IPS-18c (cell line): ENCODE results near the gene FOXL3.
"Not testable (repeated sequence)": the region's sequence is repeated elsewhere in the genome, so short reads cannot be mapped to it uniquely, and the experiment has no call there.

Experiments
- H3K4me3 ChIP-seq: 2 replicates; pipeline ENCODE4 v1.7.0; 2013; ENCODE audit warnings: low read depth, mild to moderate bottlenecking, low read length, moderate library complexity; ENCODE audit not compliant: insufficient read depth
- H3K9me3 ChIP-seq: one replicate; pipeline ENCODE4 v1.6.1; 2013; ENCODE audit warnings: mild to moderate bottlenecking, low read length, moderate library complexity; ENCODE audit not compliant: control insufficient read depth, insufficient read depth

The FOXL3 gene

DNA sequence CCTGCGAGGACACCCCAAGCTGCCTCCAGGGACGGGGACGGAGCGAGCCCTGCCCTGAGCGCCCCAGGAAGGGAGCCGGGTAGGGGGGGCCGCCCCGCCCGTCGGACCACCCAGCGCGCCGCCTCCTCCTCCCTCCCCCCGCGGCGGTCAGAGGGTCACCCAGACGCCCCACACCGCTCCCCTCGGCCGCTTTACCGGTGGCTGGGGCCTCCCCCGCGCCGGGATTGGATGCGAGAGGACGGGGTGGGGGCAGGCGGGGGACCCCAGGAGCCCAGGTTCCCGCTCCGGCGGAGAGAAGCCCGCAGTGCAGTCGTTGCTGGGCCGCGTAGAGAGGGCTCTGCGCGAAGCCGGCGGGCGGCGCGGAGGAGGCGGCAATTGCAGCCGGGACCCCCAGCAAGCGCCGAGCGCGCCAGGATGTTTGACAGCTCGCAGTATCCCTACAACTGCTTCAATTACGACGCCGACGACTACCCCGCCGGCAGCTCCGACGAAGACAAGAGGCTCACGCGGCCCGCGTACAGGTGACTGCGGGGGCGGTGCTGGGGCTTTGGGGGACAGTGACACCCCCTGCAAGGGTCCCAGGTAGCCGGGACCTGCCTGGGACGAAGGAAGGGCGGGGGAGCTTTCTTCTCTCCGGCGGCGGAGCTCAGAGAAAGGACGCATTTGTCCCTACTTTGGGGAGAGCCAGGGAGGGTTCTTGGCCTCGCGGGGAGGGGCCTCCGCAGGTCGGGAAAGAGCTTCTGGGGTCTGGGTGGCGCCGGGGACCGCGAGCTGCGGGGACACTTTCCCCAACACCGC is at the start of gene FOXL3:
Gene FOXL3, plus strand, starts transcription at position 415 of the 798 bp plus-strand sequence. Its CDS starts 0 bp downstream, at position 415.
- H3K9me3 ChIP-seq, result peaks cover 7% of the 10 kb centered on the region
- peak within 1 kb of the TSS; percentile 40; the same call in 1 of the 2 replicates for H3K4me3 ChIP-seq

DNA sequence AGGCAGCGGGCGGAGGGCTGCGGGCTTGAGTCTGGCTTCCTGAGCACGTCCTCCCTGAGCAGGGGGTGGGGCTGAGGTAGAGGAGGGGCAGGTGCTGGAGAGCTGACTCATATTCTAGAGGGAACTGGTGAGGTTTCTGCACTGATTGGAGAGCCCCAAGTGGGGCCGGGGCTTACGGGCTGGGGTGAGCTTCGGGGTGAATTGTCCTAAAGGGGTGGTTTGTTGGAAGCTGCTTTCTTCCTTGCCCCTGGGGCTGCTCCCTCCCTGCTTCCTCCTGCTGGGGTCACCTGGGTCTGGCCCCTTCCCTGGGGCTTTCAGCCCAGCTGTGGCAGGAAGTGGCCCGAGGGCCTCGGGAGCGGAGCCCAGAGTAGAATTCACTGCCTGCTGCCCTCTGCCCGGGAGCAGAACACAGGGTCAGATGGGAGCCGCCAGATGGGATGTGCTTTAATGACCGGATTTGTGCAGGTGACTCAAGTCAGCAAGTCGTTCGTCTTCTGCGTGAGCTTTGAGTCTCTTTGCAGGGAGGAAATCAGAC is 49.0 kb upstream of the FOXL3 start:
- H3K4me3 ChIP-seq, result no peak overlapping the region
- H3K9me3 ChIP-seq, result peaks cover 2% of the 10 kb centered on the region

DNA sequence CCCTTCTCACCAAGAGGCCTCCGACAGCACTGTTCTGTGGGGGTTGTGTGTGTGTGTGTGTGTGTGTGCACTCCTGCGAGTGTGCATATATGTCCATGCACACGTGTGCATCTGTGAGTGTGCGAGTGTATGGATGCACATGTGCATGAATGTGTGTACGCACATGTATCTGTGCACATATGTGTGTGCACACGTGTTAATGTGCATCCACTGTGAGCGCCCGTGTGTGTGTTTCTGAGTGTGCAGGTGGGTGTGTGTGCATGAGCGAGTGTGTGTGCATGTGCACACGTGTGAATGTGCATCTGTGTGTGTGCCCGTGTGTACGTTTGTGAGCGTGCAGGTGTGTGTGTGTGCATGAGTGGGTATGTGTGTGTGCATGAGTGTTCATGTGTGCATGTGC is 48.5 kb upstream of the FOXL3 start:
- Histone ChIP-seq H3K9me3 (peaks cover 2% of the 10 kb centered on the region), H3K4me3 (no peak overlapping the region)

DNA sequence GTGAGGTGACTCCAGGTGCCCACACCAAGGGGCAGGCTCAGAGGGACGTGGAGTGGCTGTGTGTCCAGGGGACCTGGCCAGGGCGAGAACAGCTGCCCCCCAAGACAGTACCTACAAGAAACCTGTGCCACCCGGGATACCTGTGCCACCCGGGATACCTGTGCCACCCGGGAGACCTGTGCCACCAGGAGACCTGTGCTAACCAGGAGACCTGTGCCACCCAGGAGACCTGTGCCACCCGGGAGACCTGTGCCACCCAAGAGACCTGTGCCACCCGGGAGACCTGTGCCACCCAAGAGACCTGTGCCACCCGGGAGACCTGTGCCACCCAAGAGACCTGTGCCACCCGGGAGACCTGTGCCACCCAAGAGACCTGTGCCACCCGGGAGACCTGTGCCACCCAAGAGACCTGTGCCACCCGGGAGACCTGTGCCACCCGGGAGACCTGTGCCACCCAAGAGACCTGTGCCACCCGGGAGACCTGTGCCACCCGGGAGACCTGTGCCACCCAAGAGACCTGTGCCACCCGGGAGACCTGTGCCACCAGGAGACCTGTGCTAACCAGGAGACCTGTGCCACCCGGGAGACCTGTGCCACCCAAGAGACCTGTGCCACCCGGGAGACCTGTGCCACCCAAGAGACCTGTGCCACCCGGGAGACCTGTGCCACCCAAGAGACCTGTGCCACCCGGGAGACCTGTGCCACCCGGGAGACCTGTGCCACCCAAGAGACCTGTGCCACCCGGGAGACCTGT is 47.0 kb upstream of the FOXL3 start:
- not testable (repeated sequence) for H3K4me3 ChIP-seq, H3K9me3 ChIP-seq

DNA sequence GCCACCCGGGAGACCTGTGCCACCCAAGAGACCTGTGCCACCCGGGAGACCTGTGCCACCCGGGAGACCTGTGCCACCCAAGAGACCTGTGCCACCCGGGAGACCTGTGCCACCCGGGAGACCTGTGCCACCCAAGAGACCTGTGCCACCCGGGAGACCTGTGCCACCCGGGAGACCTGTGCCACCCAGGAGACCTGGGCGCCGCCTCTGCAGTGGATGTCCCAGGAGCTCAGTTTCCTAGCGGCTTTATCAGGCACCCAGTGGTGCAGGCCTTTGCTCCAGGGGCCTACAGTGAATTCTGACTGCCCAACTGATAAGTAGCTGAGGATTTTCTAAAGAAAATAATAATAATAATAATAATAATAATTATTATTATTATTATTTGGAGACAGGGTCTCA is 46.4 kb upstream of the FOXL3 start:
- not testable (repeated sequence) for H3K4me3 ChIP-seq, H3K9me3 ChIP-seq

DNA sequence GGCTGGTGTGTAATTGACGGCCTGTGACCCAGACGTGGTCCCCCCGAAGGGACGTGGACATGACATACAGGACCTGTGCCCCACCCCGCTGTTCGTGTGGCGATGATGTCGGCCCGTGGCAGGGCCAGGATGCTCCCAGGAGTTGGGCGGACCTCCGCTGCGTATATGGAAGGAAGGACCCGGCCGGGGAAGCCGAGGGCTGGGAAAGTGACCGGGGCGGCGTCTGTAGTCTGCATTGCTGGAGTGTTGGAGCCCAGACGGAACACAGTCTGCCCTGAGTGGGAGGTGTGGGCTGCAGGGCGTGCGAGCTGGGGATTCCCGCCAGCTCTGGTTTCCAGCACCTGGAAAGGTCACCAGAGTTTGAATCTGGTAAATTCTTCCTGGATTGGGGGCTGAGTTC is 45.0 kb upstream of the FOXL3 start:
- H3K4me3 ChIP-seq, result no peak overlapping the region
- peaks cover 2% of the 10 kb centered on the region for H3K9me3 ChIP-seq

DNA sequence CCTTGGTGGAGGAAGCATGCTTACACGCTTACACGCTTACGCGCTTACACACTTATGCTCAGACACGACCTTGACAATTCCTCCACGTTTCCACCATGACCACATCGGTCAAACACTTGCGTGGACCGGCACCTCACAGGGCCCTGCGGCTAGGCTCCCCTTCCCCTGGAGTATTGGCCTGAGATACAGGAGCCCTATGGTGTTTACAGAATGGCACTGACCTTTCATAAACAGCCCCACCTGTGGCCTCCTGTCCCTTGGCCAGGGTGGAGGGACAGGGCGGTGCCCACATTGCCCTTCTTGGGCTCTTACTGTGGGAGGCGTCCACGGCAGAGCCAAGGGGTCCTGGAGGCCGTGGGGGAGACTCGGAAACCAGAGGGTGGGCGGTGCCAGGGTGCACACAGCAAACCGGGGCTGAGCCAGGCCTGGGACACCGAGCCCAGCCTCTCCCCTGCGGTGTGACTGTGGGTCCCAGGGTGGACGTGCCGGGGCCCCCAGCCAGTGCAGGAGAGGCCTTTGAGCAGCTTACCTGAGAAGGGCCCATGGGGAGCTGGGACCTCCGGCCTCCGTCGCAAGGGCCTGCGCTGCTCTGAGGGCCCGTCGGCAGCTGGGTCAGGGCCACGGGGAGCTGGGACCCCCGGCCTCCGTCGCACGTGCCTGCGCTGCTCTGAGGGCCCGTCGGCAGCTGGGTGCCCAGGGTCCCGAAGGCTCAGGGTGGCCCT is 44.2 kb upstream of the FOXL3 start:
- H3K4me3 ChIP-seq, result no peak overlapping the region
- no peaks in the 10 kb centered on the region for H3K9me3 ChIP-seq

DNA sequence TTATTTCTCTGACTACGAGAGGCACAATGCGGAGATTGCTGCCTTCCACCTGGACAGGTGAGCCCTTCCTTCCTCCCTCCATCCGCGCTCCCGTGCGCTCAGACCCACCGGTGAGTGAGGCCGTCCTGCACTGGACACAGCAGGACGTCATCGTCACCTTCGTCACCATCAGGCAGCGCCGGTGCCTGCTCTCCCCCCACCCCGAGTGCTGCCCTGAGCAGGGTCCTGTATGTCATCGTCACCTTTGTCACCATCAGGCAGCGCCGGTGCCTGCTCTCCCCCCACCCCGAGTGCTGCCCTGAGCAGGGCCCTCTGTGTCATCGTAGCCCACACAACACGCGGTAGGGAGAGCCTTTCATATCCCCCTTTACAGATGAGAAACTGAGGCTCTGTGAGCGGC is 43.5 kb upstream of the FOXL3 start:
- H3K9me3 ChIP-seq, result no peaks in the 10 kb centered on the region
- H3K4me3 ChIP-seq, result no peak overlapping the region

DNA sequence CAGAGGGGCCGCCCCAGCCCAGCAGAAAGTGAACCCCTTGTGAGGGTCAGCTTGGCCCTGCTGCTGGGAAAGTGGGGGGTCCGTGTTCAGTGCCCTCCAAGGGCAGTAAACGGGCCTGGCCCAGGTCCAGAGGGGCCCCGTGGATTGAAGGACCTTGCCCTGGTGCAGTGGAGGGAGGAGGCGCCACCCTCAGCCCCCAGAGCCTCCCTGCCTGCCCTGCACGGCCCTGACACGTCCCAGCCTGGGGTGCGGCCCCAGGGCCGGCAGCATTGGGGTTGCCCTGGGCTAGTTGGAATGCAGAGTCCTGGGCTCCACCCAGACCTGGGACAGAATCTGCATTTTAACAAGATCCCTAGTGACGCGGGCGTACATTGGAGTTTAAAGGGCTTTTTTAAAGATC is 42.8 kb upstream of the FOXL3 start:
- Histone ChIP-seq H3K9me3 (no peaks in the 10 kb centered on the region), H3K4me3 (no peak overlapping the region)

DNA sequence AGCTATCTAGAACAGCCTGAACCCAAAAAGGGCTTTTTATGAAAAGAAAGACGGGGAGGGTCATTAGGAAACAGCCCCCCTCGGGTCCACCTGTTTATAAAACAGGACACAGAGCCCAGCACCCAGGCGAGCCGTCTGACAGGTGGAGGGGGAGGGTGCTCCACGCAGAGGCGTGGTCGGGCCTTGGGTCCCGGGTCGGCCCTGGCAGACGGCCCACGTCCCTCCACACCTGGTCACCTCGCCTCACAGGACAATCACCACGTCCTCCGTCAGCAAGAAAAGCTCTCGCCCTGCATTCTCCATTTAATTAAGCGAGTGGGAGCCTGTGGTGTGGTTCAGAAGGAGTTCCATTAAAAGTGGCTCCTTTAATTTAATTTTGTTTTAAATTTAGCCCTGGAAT is 42.3 kb upstream of the FOXL3 start:
- Histone ChIP-seq H3K4me3 (no peak overlapping the region), H3K9me3 (no peaks in the 10 kb centered on the region)

DNA sequence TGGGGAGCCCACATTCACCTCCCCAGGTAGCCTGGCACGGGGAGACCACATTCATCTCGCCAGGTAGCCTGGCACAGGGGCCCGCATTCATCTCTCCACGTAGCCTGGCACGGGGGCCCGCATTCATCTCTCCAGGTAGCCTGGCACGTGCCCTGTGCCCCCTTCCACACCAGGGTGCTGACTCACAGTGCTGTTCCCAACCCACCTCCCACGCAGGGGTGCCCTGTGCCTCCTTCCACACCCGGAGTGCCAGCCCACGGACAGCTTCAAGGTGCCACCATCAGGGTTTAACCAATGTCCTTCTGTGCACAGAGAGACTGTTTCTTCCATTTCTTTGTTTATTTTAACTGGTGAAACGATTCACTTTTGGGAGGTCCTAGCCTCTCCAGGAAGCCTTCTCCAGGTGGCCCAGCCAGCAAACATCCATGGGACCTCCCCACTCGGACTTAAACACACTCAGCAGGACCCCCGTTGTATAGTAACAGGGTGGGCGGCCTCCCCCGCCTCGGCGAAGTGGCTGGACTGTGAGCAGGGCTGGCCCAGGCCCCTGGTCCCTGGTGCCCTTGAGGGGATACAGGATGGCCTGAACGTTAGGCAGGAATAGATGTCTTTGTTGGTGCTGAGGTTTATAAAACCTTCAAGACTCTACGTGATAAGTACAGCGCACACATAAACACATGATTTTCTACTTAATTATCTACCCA is 41.1 kb upstream of the FOXL3 start:
- Histone ChIP-seq H3K9me3 (peaks cover 5% of the 10 kb centered on the region), H3K4me3 (no peak overlapping the region)

DNA sequence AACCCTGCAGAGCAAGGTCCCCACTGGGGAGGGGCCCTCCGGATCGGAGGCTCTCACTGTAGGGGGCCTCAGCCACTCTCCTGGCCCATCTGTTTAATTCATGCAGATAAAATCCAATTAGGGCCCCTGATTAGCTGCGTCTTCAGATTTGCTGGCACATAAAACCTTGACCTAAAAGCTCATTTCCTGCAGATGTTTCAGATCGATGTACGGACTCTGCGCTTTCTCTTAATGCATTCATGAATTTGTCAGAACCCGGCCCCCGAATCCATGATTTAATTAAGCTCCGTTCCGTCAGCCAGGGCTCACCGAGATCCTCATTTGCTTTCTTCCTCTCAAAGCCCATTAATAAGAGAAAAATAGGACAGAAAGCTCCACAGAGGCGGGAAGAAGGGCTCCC is 40.0 kb upstream of the FOXL3 start:
- no peak overlapping the region for H3K4me3 ChIP-seq
- H3K9me3 ChIP-seq, result peaks cover 5% of the 10 kb centered on the region

DNA sequence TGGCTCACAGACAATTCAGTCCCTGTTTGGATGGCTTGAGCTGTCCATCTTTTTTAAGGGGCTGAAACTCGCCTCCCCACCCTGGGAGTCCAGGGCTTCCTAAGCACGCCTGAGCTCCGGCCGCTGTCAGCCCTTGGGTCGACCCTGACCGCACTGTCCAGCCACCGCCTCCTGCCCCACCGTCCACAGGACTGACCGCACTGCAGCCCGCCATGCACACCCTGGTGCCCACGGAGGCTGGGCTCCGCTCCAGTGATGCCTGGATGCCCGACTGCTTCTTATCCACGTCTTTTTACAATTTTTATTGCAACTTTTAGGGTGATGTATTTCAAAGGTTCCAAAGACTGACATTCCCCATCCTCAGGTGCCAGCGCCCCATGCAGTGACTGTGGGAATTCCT is 39.4 kb upstream of the FOXL3 start:
- Histone ChIP-seq H3K9me3 (peaks cover 5% of the 10 kb centered on the region), H3K4me3 (no peak overlapping the region)

DNA sequence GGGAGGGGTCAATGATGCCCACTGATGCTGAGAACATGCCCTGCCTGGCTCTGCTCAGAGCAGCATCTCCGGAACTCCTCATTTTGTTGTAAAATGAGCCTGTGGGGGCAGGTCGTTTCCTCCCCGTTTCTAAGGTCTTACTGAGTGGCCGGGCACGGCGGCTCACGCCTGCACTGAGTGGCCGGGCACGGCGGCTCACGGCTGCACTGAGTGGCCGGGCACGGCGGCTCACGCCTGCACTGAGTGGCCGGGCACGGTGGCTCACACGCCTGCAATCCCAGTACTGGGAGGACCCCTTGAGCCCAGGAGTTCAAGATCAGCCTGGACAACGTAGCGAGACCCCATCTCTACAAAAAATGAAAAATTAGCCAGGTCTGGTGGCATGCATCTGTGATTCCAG is 39.0 kb upstream of the FOXL3 start:
- peaks cover 5% of the 10 kb centered on the region for H3K9me3 ChIP-seq
- H3K4me3 ChIP-seq, result no peak overlapping the region

DNA sequence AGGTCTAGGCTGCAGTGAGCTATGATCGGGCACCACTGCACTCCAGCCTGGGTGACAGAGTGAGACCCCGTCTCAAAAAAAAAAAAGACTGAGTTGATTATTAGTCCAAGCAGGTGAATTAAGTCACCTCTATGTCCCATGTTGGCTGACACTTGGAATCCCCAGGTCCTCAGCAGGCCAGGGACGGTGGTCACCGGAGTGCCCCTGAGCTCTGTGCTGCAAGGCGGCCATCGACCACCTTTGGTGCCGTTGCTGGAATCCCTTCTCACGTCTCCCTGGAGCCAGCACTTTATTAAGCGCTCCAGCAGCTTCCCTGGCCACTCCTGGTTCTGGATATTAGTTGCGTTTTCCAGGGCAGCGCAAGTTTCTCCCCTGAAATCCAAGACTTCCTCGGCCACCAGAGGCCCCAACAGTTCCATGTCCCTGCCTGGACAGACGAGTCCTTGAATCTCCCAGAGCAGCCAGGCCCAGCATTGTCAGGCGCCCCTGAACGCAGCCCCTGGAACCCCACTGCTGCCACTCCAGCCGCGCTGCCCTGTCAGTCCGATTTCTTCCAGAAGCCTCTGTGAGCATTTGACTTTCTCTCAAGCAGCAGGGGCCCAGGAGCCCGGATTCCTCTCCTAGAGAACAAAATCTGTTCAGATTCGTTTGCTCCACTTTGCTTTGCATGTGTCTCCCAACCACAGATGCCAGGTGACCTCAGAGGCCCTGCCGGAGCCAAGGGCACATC is 38.4 kb upstream of the FOXL3 start:
- Histone ChIP-seq H3K4me3 (no peak overlapping the region), H3K9me3 (peaks cover 9% of the 10 kb centered on the region)

DNA sequence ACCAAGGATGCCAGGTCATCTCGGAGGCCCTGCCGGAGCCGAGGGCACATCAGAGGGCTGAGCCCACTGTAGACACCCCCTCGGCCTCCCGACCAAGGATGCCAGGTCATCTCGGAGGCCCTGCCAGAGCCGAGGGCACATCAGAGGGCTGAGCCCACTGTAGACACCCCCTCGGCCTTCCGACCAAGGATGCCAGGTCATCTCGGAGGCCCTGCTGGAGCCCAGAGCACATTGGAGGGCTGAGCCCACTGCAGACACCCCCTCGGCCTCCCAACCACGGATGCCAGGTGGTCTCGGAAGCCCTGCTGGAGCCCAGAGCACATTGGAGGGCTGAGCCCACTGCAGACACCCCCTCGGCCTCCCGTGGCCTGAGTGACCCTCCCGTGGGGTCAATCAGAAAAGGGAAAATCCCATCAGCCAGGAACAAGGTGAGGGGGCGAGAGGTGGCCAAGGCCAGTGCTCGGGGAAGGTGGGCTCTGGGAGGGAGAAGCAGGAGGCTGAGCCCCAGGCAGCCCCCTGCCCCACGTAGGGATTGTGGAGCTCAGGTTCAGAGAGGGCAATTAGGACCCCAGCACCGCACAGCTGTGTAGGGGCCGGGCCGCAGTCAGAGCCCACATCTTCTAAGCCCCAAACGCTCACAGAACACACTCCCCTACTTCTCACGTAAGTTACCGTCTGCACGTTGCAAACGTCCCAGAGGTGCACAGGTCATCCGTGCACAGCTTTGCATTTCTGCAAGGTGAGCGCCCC is 37.6 kb upstream of the FOXL3 start:
- Histone ChIP-seq H3K4me3 (no peak overlapping the region), H3K9me3 (peaks cover 11% of the 10 kb centered on the region)
